GM12801 (cell line): ENCODE results near the gene BTN1A1.

Experiments used
- TF ChIP-seq, protein P1 (sequence below): IDR thresholded peaks from one replicate; pipeline ENCODE4 v1.5.1; 2011; ENCODE audit warnings: control low read depth; ENCODE audit not compliant: insufficient read length; ENCODE audit errors: extremely low read depth

The BTN1A1 gene

DNA sequence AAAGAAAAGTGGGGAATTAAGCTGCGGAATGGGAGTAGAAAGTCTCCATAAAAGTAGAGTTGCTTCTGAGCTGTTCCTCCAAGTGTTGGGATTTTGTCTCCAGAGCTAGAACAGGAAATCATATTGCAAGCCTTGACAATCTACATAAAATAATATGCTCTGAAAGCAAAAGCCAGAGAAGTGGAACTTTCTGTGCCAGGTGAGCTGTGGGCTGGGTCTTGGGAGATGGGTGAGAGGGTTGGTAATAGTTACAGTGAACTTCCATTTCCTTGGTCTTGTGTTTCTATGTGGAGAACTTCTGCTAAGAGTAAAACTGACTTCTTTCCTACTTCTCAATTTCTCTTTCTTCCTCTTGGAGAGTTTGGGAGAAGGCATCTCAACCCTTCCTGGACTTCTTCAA lies 31.8 kb downstream of the BTN1A1 start:
- TF ChIP-seq, protein P1, sequence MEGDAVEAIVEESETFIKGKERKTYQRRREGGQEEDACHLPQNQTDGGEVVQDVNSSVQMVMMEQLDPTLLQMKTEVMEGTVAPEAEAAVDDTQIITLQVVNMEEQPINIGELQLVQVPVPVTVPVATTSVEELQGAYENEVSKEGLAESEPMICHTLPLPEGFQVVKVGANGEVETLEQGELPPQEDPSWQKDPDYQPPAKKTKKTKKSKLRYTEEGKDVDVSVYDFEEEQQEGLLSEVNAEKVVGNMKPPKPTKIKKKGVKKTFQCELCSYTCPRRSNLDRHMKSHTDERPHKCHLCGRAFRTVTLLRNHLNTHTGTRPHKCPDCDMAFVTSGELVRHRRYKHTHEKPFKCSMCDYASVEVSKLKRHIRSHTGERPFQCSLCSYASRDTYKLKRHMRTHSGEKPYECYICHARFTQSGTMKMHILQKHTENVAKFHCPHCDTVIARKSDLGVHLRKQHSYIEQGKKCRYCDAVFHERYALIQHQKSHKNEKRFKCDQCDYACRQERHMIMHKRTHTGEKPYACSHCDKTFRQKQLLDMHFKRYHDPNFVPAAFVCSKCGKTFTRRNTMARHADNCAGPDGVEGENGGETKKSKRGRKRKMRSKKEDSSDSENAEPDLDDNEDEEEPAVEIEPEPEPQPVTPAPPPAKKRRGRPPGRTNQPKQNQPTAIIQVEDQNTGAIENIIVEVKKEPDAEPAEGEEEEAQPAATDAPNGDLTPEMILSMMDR: no peak

DNA sequence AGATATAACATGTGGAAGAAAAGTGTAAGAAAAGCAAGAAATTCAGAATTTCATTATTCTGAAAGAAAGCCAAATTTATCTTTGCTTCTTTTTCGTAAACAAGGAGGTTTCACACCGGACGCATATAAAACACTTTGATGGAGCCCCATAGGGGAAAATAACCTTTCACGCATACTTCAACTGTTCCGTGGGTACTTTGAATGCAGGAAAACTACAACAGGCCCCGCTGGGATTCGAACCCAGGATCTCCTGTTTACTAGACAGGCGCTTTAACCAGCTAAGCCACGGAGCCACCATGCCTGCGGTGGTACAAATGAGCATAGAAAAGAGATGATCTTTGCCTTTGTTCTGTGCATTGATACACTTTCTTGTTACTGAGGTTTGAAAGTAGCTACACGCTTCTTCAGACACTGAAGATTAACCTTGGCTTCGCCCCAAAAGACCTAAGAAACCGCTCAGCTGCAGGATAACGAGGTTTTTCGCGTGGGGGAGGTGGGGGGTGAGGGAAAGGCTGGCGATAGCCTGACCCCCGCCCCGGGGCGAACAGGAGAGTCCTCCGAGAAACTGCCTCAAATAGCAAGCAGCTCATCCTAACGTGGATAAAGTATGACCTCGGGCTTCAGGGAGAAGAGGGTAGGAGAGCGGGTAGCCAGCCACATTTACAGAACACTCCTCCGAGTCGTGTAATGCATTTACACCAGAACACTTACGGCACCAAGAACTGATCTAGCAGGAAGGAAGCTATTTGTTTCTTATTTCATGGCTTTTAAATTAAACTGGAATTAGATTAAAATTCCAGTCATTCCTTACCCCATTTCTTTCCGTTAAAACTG lies 32.8 kb downstream of the BTN1A1 start:
- TF ChIP-seq, protein P1: no peak

DNA sequence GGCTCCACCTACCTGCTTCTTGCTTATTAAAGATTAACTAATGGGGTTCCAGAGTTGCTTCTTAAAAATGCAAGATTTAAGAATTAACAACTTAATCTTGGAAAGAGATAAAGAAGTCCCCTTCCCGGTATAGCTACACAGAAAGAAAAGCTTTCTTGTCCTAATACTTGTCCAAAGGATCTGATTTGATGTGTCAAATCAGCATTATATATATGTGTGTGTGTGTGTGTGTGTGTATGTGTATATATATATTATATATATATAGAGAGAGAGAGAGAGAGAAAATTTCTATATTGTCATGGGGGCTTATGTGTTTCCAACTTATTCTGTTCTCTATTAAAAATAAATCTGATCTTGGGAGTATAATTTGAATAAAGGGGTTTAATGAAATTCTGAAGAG lies 33.4 kb downstream of the BTN1A1 start:
- TF ChIP-seq, protein P1: no peak

DNA sequence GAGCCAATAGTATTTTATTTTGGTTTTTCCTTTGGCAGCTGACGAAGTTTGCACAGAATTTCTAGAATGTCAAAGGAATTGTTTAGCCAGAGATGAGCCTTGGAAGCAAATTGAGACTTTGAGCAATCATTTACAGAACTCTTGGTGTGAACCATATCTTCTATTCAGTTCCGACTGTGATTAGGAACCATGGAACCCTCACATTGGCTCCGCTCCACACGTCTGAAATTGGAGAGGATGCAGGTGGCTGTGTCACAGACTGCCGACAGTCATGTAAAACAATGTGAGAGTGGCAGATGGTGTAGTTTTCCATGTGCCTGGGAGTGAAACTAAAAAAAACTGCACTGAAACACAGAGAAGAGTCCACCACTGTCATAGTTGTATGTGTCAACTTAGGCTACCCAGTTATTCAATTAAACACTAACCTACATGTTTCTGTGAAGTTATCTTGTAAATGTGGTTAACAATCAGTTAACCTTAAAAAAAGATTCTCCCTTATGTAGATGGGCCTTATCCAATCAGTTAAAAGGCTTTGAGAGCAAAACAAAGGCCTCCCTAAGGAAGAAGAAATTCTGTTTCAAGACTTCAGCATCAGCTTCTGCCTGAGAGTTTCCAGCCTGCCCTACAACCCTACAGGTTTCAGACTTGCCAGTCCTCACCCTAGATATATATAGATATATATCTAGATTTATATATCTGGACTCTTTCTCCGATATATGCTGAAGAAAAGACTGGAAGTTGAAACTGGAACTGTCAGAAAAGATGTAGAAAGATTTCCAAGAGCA lies 34.8 kb downstream of the BTN1A1 start:
- TF ChIP-seq, protein P1: no peak

DNA sequence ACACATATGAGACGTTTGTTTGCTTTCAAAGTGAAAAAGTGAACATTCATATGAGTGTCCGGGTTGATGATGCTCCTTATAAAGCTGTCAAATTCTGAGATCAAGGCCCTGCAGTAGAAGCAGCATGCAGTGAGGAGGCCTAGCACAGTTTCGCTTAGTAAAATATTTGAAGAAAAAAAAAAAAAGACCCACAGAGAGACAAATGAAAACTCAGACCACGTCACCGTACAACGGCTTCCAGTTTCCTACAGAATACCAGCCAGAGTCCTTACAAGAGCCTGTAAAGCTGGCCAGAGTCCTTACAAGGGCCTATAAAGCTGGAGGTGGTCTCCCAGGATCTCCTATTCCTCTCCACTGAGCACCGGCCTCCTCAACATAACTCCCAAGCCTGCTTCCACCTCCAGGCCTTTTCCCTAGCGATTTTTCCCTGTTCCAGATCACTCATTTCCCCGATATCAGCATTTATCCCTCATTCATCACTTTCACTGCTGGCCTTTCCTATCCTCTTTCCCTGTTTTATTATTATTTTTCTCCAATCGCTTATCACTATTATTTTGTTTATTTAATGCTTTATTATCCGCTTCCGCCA lies 36.6 kb downstream of the BTN1A1 start:
- TF ChIP-seq, protein P1: no peak

DNA sequence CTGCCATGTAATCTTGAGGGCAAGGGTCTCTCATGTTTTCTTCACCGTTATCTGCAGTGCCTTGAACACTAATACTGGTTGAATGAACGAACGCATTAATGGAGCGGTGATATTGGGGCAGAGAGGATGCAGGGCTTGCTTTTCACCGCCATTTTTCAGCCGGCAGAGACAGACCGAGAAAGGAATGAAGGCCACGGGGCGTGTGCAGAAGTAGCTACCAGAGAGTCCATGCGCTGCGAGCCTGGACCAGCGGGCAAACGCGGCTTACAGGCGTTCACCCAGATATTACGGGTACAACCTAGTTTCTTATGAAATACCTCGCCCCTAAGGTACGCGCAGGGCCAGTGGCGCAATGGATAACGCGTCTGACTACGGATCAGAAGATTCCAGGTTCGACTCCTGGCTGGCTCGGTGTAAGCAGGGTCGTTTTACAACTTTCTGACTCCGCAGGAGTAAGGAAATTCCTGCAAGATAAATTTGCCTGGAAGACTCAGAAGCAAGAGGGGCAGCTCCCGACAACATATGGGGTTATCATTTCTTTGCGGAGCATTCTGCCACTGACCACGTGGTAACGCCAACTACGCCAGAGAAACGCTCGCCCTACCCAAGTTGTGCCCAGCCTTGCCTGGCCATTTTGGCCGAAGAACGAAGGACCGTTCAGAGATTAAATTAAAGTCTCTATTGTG lies 37.2 kb downstream of the BTN1A1 start:
- TF ChIP-seq, protein P1: no peak

DNA sequence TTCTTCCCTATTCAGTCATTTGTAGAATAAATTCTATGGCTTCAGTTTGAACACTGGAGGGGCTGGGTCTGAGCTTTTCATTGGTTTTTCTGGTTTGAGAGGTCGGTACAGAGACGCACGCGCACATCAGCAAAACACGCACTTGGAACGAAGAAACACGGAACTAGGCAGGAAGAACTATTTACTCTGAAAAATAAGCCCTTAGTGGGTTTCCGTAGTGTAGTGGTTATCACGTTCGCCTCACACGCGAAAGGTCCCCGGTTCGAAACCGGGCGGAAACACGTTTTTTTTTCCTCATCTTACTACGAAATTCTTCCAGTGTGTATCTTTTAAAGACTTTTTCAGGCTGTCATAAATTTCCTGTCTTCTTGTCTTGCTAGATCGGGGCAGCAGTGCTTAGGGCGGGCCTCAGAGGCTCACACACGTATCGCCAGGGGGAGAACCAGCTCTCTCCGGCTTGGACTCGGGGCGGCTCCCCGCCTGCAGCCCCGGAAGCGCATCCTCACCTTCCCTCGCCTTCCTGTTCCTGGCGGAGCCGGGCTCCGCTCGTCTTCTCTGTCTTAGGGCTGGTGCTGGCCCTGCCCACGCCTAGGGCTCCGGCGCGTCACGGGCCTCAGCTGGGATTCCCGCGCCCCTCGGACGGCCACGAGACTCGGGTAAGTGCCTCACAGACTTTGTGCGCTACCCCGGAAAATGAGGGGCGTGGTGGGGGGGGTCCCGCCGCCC lies 37.9 kb downstream of the BTN1A1 start, which contains the start of gene HMGN4:
HMGN4 (plus strand) TSS at position 521 of the 726 bp plus-strand sequence. CDS start 6,841 bp downstream, outside the sequence.
- TF ChIP-seq, protein P1: no peak
